Calu3 (cell line): ENCODE data around the gene ARMC5. TPM values are rescaled to one million over a fixed set of nuclear protein-coding genes. Genes with fewer than 3 reads are reported as not detected.
"Not testable (repeated sequence)": the region's sequence is repeated elsewhere in the genome, so short reads cannot be mapped to it uniquely, and the experiment has no call there.

Source experiments
- BruUV-seq: library from RNA; stranded (reverse); fragments of 400-500 nt; replicated peaks from 2 replicates; lab custom pipeline; 2021; lab: Mats Ljungman, UMichigan
- CTCF ChIA-PET: fragments of 300-600 bp; sonication (Branson Sonifier 250); formaldehyde crosslinking; loops from one replicate; lab custom pipeline; 2022; ENCODE audit warnings: antibody characterized with exemption; lab: Charles Lee
- DNase-seq: peaks from one replicate; pipeline ENCODE4 v3.0.0; 2022
- H3K27ac Mint-ChIP-seq: one replicate; pipeline ENCODE4 v1.8.0; 2022; ENCODE audit warnings: mixed read lengths; ENCODE audit not compliant: unreplicated experiment
- H3K27me3 Mint-ChIP-seq: one replicate; pipeline ENCODE4 v1.8.0; 2022; ENCODE audit warnings: mixed read lengths; ENCODE audit not compliant: unreplicated experiment
- H3K36me3 Mint-ChIP-seq: one replicate; pipeline ENCODE4 v1.8.0; 2022; ENCODE audit warnings: mild to moderate bottlenecking, moderate library complexity, mixed read lengths; ENCODE audit not compliant: insufficient read depth, unreplicated experiment
- H3K4me1 Mint-ChIP-seq: one replicate; pipeline ENCODE4 v1.8.0; 2022; ENCODE audit warnings: mild to moderate bottlenecking, low read depth, mixed read lengths; ENCODE audit not compliant: unreplicated experiment
- H3K4me3 Mint-ChIP-seq: one replicate; pipeline ENCODE4 v1.8.0; 2022; ENCODE audit warnings: mild to moderate bottlenecking, low read depth, moderate library complexity, mixed read lengths; ENCODE audit not compliant: unreplicated experiment
- H3K9me3 Mint-ChIP-seq: one replicate; pipeline ENCODE4 v1.8.0; 2022; ENCODE audit warnings: low read depth, mixed read lengths; ENCODE audit not compliant: unreplicated experiment
- intact Hi-C: fragments of 100-400 bp; cut with micrococcal nuclease; formaldehyde crosslinking; loops from one replicate; pipeline ENCODE4 v1.10.0; 2022; ENCODE audit not compliant: unreplicated experiment
- total RNA-seq: library from RNA; stranded (reverse); gene quantifications from 2 replicates; pipeline ENCODE4 v1.2.3, GENCODE V29; 2022
- TF ChIP-seq, protein P1 (sequence below): fragments of 200-600 bp; IDR thresholded peaks from one replicate; pipeline ENCODE4 v1.8.0; 2022; ENCODE audit warnings: antibody characterized with exemption; ENCODE audit not compliant: unreplicated experiment

Gene ARMC5
- total RNA-seq, 1 experiment from 2014 or later, result 13.6 TPM

DNA sequence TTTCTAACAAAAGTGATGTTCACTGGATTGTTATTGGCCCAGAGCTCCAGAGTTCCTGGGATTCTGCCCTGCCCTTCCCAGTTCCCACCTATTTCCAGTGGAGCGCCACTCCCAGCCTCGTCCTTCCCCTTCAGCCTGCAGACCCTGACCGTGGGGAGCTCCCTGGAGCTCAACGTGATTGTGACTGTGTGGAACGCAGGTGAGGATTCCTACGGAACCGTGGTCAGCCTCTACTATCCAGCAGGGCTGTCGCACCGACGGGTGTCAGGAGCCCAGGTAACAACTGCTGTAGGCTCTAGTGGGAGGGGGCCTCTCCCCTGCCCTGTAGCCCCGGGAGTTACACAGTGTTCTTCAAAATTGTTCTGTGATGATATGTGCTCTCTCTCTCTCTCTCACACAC, 42.9 kb upstream of the ARMC5 start:
- no peak for DNase-seq
- BruUV-seq, result no TSS peak
- H3K9me3 Mint-ChIP-seq, result no peaks in the 10 kb centered on the region
- no peaks in the 10 kb centered on the region for H3K36me3 Mint-ChIP-seq
- CTCF ChIA-PET, result no interaction called here
- TF ChIP-seq, protein P1, sequence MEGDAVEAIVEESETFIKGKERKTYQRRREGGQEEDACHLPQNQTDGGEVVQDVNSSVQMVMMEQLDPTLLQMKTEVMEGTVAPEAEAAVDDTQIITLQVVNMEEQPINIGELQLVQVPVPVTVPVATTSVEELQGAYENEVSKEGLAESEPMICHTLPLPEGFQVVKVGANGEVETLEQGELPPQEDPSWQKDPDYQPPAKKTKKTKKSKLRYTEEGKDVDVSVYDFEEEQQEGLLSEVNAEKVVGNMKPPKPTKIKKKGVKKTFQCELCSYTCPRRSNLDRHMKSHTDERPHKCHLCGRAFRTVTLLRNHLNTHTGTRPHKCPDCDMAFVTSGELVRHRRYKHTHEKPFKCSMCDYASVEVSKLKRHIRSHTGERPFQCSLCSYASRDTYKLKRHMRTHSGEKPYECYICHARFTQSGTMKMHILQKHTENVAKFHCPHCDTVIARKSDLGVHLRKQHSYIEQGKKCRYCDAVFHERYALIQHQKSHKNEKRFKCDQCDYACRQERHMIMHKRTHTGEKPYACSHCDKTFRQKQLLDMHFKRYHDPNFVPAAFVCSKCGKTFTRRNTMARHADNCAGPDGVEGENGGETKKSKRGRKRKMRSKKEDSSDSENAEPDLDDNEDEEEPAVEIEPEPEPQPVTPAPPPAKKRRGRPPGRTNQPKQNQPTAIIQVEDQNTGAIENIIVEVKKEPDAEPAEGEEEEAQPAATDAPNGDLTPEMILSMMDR, result no peak
- H3K27me3 Mint-ChIP-seq, result peaks cover 56% of the 10 kb centered on the region
- no peak overlapping the region for H3K27ac Mint-ChIP-seq
- H3K4me1 Mint-ChIP-seq, result no peaks in the 10 kb centered on the region
- intact Hi-C loops, result no loop called here
- no peak overlapping the region for H3K4me3 Mint-ChIP-seq

DNA sequence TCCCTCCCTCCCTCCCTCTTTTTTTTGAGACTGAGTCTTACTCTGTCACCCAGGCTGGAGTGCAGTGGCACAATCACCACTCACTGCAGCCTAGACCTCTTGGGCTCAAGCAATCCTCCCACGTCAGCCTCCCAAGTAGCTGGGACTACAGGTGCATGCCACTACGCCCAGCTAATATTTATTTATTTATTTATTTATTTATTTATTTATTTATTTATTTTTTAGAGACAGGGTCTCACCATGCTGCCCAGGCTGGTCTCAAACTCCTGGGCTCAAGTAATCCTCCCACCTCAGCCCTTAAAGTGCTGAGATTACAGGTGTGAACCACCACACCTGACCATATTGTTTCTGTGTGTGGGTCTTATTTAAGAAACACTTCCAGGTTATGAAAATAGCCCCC, 42.3 kb upstream of the ARMC5 start:
- H3K4me1 Mint-ChIP-seq, CTCF ChIA-PET, BruUV-seq, H3K4me3 Mint-ChIP-seq, intact Hi-C loops, DNase-seq, H3K27ac Mint-ChIP-seq, H3K9me3 Mint-ChIP-seq, H3K36me3 Mint-ChIP-seq: not testable (repeated sequence)
- peaks cover 53% of the 10 kb centered on the region for H3K27me3 Mint-ChIP-seq

DNA sequence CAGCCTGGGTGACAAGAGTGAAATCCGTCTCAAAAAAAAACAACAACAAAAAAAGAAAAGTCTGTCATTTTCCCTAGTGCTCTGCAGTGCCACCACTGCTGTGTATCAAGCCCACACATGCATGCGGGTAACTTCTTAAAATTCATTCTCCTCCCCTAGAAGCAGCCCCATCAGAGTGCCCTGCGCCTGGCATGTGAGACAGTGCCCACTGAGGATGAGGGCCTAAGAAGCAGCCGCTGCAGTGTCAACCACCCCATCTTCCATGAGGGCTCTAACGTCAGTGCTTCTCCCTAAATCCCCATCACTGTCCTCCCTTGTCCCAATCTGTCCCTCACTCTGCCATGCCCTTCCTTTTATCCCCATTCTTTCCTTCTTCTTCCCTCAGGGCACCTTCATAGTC, 41.4 kb upstream of the ARMC5 start:
- intact Hi-C loops, result no loop called here
- H3K36me3 Mint-ChIP-seq, result no peaks in the 10 kb centered on the region

GRCh38 chr16:31420037-31420436, 39.3 kb upstream of the ARMC5 start:
- Mint-ChIP-seq H3K4me3 (no peak overlapping the region), H3K9me3 (peaks cover 2% of the 10 kb centered on the region), H3K27ac (no peak overlapping the region), H3K36me3 (peaks cover 4% of the 10 kb centered on the region), H3K27me3 (peaks cover 53% of the 10 kb centered on the region), H3K4me1 (no peaks in the 10 kb centered on the region)
- TF ChIP-seq, protein P1, result no peak
- no TSS peak for BruUV-seq
- CTCF ChIA-PET, result no interaction called here
- no peak for DNase-seq
- intact Hi-C loops, result no loop called here

More for the DNA sequence above, 41.4 kb upstream of the ARMC5 start:
- no TSS peak for BruUV-seq
- Mint-ChIP-seq H3K27me3 (peaks cover 53% of the 10 kb centered on the region), H3K4me1 (no peaks in the 10 kb centered on the region), H3K27ac (no peak overlapping the region), H3K4me3 (no peak overlapping the region), H3K9me3 (no peaks in the 10 kb centered on the region)
- DNase-seq, result no peak
- TF ChIP-seq, protein P1, result no peak
- CTCF ChIA-PET, result no interaction called here

GRCh38 chr16:31421587-31421986, 37.7 kb upstream of the ARMC5 start:
- no peak overlapping the region for H3K4me3 Mint-ChIP-seq
- peaks cover 2% of the 10 kb centered on the region for H3K9me3 Mint-ChIP-seq
- intact Hi-C loops, result no loop called here
- H3K4me1 Mint-ChIP-seq, result no peaks in the 10 kb centered on the region
- no TSS peak for BruUV-seq
- CTCF ChIA-PET, result no interaction called here
- H3K36me3 Mint-ChIP-seq, result peaks cover 8% of the 10 kb centered on the region
- TF ChIP-seq, protein P1, result no peak
- H3K27ac Mint-ChIP-seq, result no peak overlapping the region
- peaks cover 51% of the 10 kb centered on the region for H3K27me3 Mint-ChIP-seq
- DNase-seq, result no peak
